SK-N-SH (cell line): ENCODE data around the gene IL10RA. TPM values are rescaled to one million over a fixed set of nuclear protein-coding genes. Genes with fewer than 3 reads are reported as not detected.

Experiments used
- CTCF ChIA-PET: fragments of 300-600, 350-600 bp; formaldehyde crosslinking; extraction: SDS; loops from one replicate; lab custom pipeline; 2021; lab: Yijun Ruan, JAX
- POLR2A ChIA-PET: fragments of 350-600 bp; sonication (Branson Sonifier 250); formaldehyde crosslinking; extraction: SDS; loops from one replicate; lab custom pipeline; 2020; ENCODE audit warnings: antibody characterized with exemption, inconsistent platforms; lab: Yijun Ruan, JAX
- DNase-seq: peaks from one replicate; pipeline ENCODE4 v3.0.0; 2012
- H2AFZ ChIP-seq: fragments of 200-600 bp; sonication (generic); 2 replicates; pipeline ENCODE4 v1.8.1; 2016; ENCODE audit warnings: antibody characterized with exemption, mild to moderate bottlenecking, low read depth
- H3F3A ChIP-seq: fragments of 200-600 bp; sonication (generic); replicated peaks from 2 replicates; pipeline ENCODE3; 2016; ENCODE audit warnings: antibody characterized with exemption, mild to moderate bottlenecking; ENCODE audit not compliant: insufficient read depth
- H3K27ac ChIP-seq, 2 experiments: fragments of 200-500 bp in 1 of 2; fragments of 200-600 bp in 1 of 2; sonication (Bioruptor generic) in 1 of 2; sonication (generic), shearing (Covaris generic) in 1 of 2; 2 replicates each; pipeline versions ENCODE4 v1.5.1 to v1.6.1; 2014 to 2016; ENCODE audit warnings: low read depth in 2 of 2, inconsistent platforms in 1 of 2, low read length in 1 of 2, mild to moderate bottlenecking in 1 of 2, mixed read lengths in 1 of 2
- H3K27me3 ChIP-seq: fragments of 200-600 bp; sonication (generic), shearing (Covaris generic); 2 replicates; pipeline ENCODE4 v1.6.1; 2016; ENCODE audit warnings: mixed run types; ENCODE audit not compliant: insufficient read depth
- H3K36me3 ChIP-seq, 2 experiments: fragments of 200-500 bp in 1 of 2; fragments of 200-600 bp in 1 of 2; sonication (Bioruptor generic) in 1 of 2; sonication (generic) in 1 of 2; replicated peaks in 1 of 2; 2 replicates each; pipeline versions ENCODE3 to v1.5.1; 2014 to 2016; ENCODE audit warnings: low read length in 1 of 2, mild to moderate bottlenecking in 1 of 2; ENCODE audit not compliant: insufficient read depth in 2 of 2, control insufficient read depth in 1 of 2
- H3K4me1 ChIP-seq, 2 experiments: fragments of 200-500 bp in 1 of 2; fragments of 200-600 bp in 1 of 2; sonication (Bioruptor generic) in 1 of 2; sonication (generic), shearing (Covaris generic) in 1 of 2; 2 replicates each; pipeline versions ENCODE4 v1.5.1 to v1.6.1; 2014 to 2016; ENCODE audit warnings: low read depth in 1 of 2, low read length in 1 of 2, mixed run types in 1 of 2; ENCODE audit not compliant: insufficient read depth in 2 of 2, control insufficient read depth in 1 of 2
- H3K4me2 ChIP-seq: fragments of 200-600 bp; sonication (generic), shearing (Covaris generic); 2 replicates; pipeline ENCODE4 v1.6.1; 2017; ENCODE audit warnings: mixed run types
- H3K4me3 ChIP-seq, 2 experiments: fragments of 200-500 bp in 1 of 2; fragments of 200-600 bp in 1 of 2; sonication (Bioruptor generic) in 1 of 2; sonication (generic), shearing (Covaris generic) in 1 of 2; 2 replicates each; pipeline versions ENCODE4 v1.5.1 to v1.8.1; 2014 to 2016; ENCODE audit warnings: low read depth in 2 of 2, inconsistent platforms in 1 of 2, low read length in 1 of 2, mild to moderate bottlenecking in 1 of 2, mixed read lengths in 1 of 2, moderate library complexity in 1 of 2
- H3K79me2 ChIP-seq: fragments of 200-600 bp; sonication (generic); 2 replicates; pipeline ENCODE4 v1.8.1; 2017; ENCODE audit warnings: mild to moderate bottlenecking; ENCODE audit not compliant: insufficient read depth
- H3K9ac ChIP-seq: fragments of 200-600 bp; sonication (generic); 2 replicates; pipeline ENCODE4 v1.6.1; 2017; ENCODE audit warnings: mixed run types
- H3K9me2 ChIP-seq: fragments of 200-600 bp; sonication (generic); 2 replicates; pipeline ENCODE4 v1.6.1; 2017; ENCODE audit warnings: mixed run types
- H3K9me3 ChIP-seq: fragments of 200-600 bp; sonication (generic); 2 replicates; pipeline ENCODE4 v1.6.1; 2017; ENCODE audit warnings: mixed run types, mild to moderate bottlenecking, moderate library complexity
- H4K20me1 ChIP-seq: fragments of 200-600 bp; sonication (generic); 2 replicates; pipeline ENCODE4 v1.6.1; 2017; ENCODE audit warnings: mild to moderate bottlenecking, mixed run types; ENCODE audit not compliant: insufficient read depth
- CHD2 ChIP-seq: fragments of 150-350 bp; IDR thresholded peaks from 2 replicates; pipeline ENCODE4 v1.6.1; 2018; ENCODE audit warnings: low read length; ENCODE audit not compliant: partially characterized antibody
- EP300 ChIP-seq, 2 experiments: IDR thresholded peaks; 2 replicates each; pipeline versions ENCODE4 v1.4.0 to v1.6.1; 2012; ENCODE audit warnings: borderline replicate concordance in 1 of 2, low read depth in 1 of 2, low read length in 1 of 2
- GABPA ChIP-seq: IDR thresholded peaks from 2 replicates; pipeline ENCODE4 v1.4.0; 2012; ENCODE audit warnings: low read depth, mild to moderate bottlenecking
- NRF1 ChIP-seq: IDR thresholded peaks from 2 replicates; pipeline ENCODE4 v1.6.1; 2012; ENCODE audit warnings: low read depth, mild to moderate bottlenecking, low read length
- PBX3 ChIP-seq: IDR thresholded peaks from 2 replicates; pipeline ENCODE4; 2012
- POLR2AphosphoS5 ChIP-seq: IDR thresholded peaks from 2 replicates; pipeline ENCODE4 v1.6.1; 2012; ENCODE audit warnings: low read depth, low read length
- RCOR1 ChIP-seq: fragments of 150-350 bp; IDR thresholded peaks from 2 replicates; pipeline ENCODE4 v1.6.1; 2017; ENCODE audit warnings: antibody characterized with exemption, low read length
- TAF1 ChIP-seq: IDR thresholded peaks from 2 replicates; pipeline ENCODE4 v1.6.1; 2012; ENCODE audit warnings: low read depth, mild to moderate bottlenecking, low read length, moderate library complexity, borderline replicate concordance
- TEAD4 ChIP-seq: IDR thresholded peaks from 2 replicates; pipeline ENCODE4 v1.4.0; 2012; ENCODE audit warnings: mild to moderate bottlenecking, borderline replicate concordance; ENCODE audit not compliant: insufficient read depth
- USF2 ChIP-seq: fragments of 150-350 bp; IDR thresholded peaks from 2 replicates; pipeline ENCODE4 v1.6.1; 2017; ENCODE audit warnings: antibody characterized with exemption, low read length, low read depth, borderline replicate concordance
- ZBTB33 ChIP-seq: IDR thresholded peaks from 2 replicates; pipeline ENCODE4 v1.4.0; 2012; ENCODE audit warnings: low read depth, borderline replicate concordance
- WGBS: methylation state at CpG from one replicate; pipeline ENCODE4 v1.1.6; 2017; ENCODE audit warnings: low lambda C conversion rate; 5-methylcytosine and 5-hydroxymethylcytosine counted together
- polyA plus RNA-seq, 3 experiments: library from polyadenylated mRNA; depleted of rRNA; stranded (reverse); fragments of >200 nt; gene quantifications; 2 replicates each; pipeline ENCODE4 v1.2.3, GENCODE V29; 2012

Gene IL10RA
- polyA plus RNA-seq, 1 of the 3 experiments (the other 2 are of a cell fraction), result not detected

GRCh38 chr11:117995472-117995871 is 9.3 kb downstream of the IL10RA start (continued):
- no peak for TF ChIP-seq PBX3
- no peak for TF ChIP-seq USF2
- TF ChIP-seq ZBTB33, result no peak
- TF ChIP-seq EP300 (IDR thresholded peaks at IDR 0.05; ENCODE audit: borderline replicate concordance in 1 of 2, low read depth in 1 of 2, low read length in 1 of 2), result no peak
- TF ChIP-seq NRF1, result no peak
- no peak for TF ChIP-seq POLR2AphosphoS5
- TF ChIP-seq, all 33 proteins: peak for 0

GRCh38 chr11:117996058-117996457 is 9.9 kb downstream of the IL10RA start:
- CTCF ChIA-PET, result interaction anchor here (0.7 to 1.1 kb wide), 2 partner anchors 10 to 57 kb away, joined by 4 read pairs; partner anchors contain the start of gene IL10RA
- Histone ChIP-seq H3K4me2 (no peak overlapping the region), H3K27me3 (no peaks in the 10 kb centered on the region), H3F3A (no peaks in the 10 kb centered on the region), H3K4me3 (no peak overlapping the region), H3K4me1 (no peaks in the 10 kb centered on the region), H3K9me3 (no peaks in the 10 kb centered on the region), H2AFZ (no peak overlapping the region), H3K79me2 (no peaks in the 10 kb centered on the region), H4K20me1 (no peaks in the 10 kb centered on the region), H3K9me2 (no peaks in the 10 kb centered on the region), H3K9ac (no peak overlapping the region), H3K27ac (no peak overlapping the region), H3K36me3 (no peaks in the 10 kb centered on the region)
- 62% methylated on average over 4 of the region's 4 CpGs for WGBS
- POLR2A ChIA-PET, result no interaction called here
- no peak for TF ChIP-seq TEAD4
- TF ChIP-seq GABPA, result no peak
- no peak for TF ChIP-seq TAF1
- no peak for TF ChIP-seq RCOR1
- no peak for TF ChIP-seq PBX3
- TF ChIP-seq CHD2, result no peak
- no peak for DNase-seq
